DMS79 treated with DMSO at 0.1 percent for 48 hours (cell line): ENCODE results near the gene TNNI3.
"Not testable (repeated sequence)": the region's sequence is repeated elsewhere in the genome, so short reads cannot be mapped to it uniquely, and the experiment has no call there.

Experiments
- DNase-seq: peaks from one replicate; lab custom pipeline; 2025; lab: John Stamatoyannopoulos, UW

Gene TNNI3

GRCh38 chr19:55157064-55157908, at the start of gene TNNI3:
Gene TNNI3, minus strand, starts transcription at chr19:55157732. Its CDS starts 143 bp downstream, at chr19:55157589.
- DNase-seq: no peak

GRCh38 chr19:55206664-55207500, 49.4 kb upstream of the TNNI3 start:
- peak; percentile 71 for DNase-seq

GRCh38 chr19:55202199-55202598, 44.7 kb upstream of the TNNI3 start:
- not testable (repeated sequence) for DNase-seq

- DNase-seq: no peak
Measured at GRCh38 chr19:55199620-55200204, 42.2 kb upstream of the TNNI3 start.

GRCh38 chr19:55198651-55199050, 41.1 kb upstream of the TNNI3 start:
- no peak for DNase-seq

- DNase-seq: no peak
Measured at GRCh38 chr19:55197528-55197927, 40.0 kb upstream of the TNNI3 start.

GRCh38 chr19:55196803-55197202, 39.3 kb upstream of the TNNI3 start:
- DNase-seq: no peak

GRCh38 chr19:55193481-55193880, 35.9 kb upstream of the TNNI3 start:
- DNase-seq: no peak

GRCh38 chr19:55189403-55189835, 31.9 kb upstream of the TNNI3 start:
- no peak for DNase-seq

GRCh38 chr19:55188625-55189024, 31.1 kb upstream of the TNNI3 start:
- no peak for DNase-seq

- no peak for DNase-seq
Measured at GRCh38 chr19:55186080-55186479, 28.5 kb upstream of the TNNI3 start.

- DNase-seq: no peak
Measured at GRCh38 chr19:55181740-55182139, 24.2 kb upstream of the TNNI3 start.

GRCh38 chr19:55179606-55180484, 22.3 kb upstream of the TNNI3 start, which contains the start of gene SYT5:
Gene SYT5, minus strand, starts transcription at chr19:55180289. Its CDS starts 1,248 bp downstream, at chr19:55179041.
- peak; percentile 20 for DNase-seq

- DNase-seq: peak; percentile 90
Measured at GRCh38 chr19:55178781-55179599, 21.5 kb upstream of the TNNI3 start.

- DNase-seq: no peak
Measured at GRCh38 chr19:55176076-55176475, 18.5 kb upstream of the TNNI3 start.

- no peak for DNase-seq
Measured at GRCh38 chr19:55175117-55175867, 17.8 kb upstream of the TNNI3 start.

- no peak for DNase-seq
Measured at GRCh38 chr19:55174425-55175116, 17.0 kb upstream of the TNNI3 start.

GRCh38 chr19:55173714-55174409, 16.3 kb upstream of the TNNI3 start:
- DNase-seq: no peak
